Measurements from ENCODE around the gene ANKRD63.

DNA sequence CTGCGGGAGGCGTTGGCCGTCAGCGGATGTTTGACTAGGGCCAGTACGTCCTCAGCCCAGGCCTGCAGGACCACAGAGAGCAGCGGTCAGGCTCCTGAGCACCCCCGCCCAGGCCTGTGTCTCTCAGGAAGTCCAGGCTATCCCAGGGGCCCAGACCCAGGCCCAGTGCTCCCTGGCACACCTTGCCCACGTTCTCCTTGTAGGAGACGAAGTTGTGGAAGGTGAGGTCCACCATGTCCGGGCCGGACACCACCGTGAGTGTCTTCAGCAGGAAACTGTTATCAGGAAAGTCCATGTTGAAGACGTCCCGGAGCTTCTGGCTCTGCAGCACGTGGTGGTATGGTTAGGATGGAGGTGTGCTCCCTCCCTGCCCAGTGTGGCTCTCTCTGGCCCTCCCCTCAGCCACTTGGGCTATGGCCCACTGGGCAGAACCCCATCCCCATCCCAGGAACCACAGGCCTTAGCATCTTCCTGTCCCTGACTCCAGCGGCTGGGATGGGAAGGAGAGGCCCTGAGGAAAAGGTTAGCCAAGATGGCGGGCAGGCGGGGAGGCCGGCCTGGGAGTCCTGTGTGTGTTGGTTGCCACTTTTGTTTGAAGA, 19.5 kb upstream of the ANKRD63 start:
- TF ChIP-seq FOXP2 (optimal IDR thresholded peaks at IDR 0.05; ENCODE audit: control extremely low read depth, extremely low read length, insufficient read depth) = no peak
- TF ChIP-seq EZH2 (IDR thresholded peaks at IDR 0.05) = no peak
